Gastrocnemius medialis (tissue), 4 donors: Measurements from ENCODE around the gene BCOR. TPM values are rescaled to one million over a fixed set of nuclear protein-coding genes. Genes with fewer than 3 reads are reported as not detected.

ENCODE experiments used
- ATAC-seq, 2 donors: fragments of 150-250 bp; one replicate each; pipeline ENCODE4 v1.9.1; 2016
- DNase-seq, 2 donors: peaks; one replicate each; pipeline ENCODE4 v3.0.0-alpha.2; 2019
- H3K27ac ChIP-seq, 4 donors: fragments of 200-600 bp; sonication (generic); 1 replicate in 1 of 4; 2 replicates in 3 of 4; pipeline ENCODE4 v1.5.1; 2016 to 2018; ENCODE audit warnings: mild to moderate bottlenecking in 2 of 4, moderate library complexity in 1 of 4
- H3K27me3 ChIP-seq, 3 donors: fragments of 200-600 bp; sonication (generic) in 2 of 3; 1 replicate in 1 of 3; 2 replicates in 2 of 3; pipeline versions ENCODE4 v1.5.1 to v1.6.0; 2016 to 2019; ENCODE audit warnings: mild to moderate bottlenecking in 1 of 3, moderate library complexity in 1 of 3
- H3K36me3 ChIP-seq, 2 donors: fragments of 200-600 bp; sonication (generic) in 1 of 2; one replicate each; pipeline ENCODE4 v1.5.1; 2017 to 2018
- H3K4me1 ChIP-seq, 2 donors: fragments of 200-600 bp; sonication (generic) in 1 of 2; one replicate each; pipeline ENCODE4 v1.5.1; 2016 to 2017; ENCODE audit warnings: mild to moderate bottlenecking in 2 of 2
- H3K4me3 ChIP-seq, 4 donors: fragments of 200-600 bp; sonication (generic) in 3 of 4; 1 replicate in 1 of 4; 2 replicates in 3 of 4; pipeline ENCODE4 v1.5.1; 2016 to 2019; ENCODE audit warnings: mild to moderate bottlenecking in 2 of 4
- H3K9me3 ChIP-seq, 3 donors: fragments of 200-600 bp; sonication (generic) in 2 of 3; 1 replicate in 1 of 3; 2 replicates in 2 of 3; pipeline ENCODE4 v1.5.1; 2016 to 2019
- POLR2A ChIP-seq, 2 donors: fragments of 450-650 bp; IDR thresholded peaks; one replicate each; pipeline ENCODE4 v1.6.1; 2017; ENCODE audit warnings: antibody characterized with exemption in 2 of 2, mild to moderate bottlenecking in 2 of 2, moderate library complexity in 2 of 2
- in situ Hi-C, 4 donors: fragments of 200-750 bp; cut with MboI; loops; one replicate each; pipeline versions ENCODE4 v1.15.0 to v1.8.0; 2017; ENCODE audit warnings: low sequenced_read_pairs in 4 of 4
- intact Hi-C: fragments of 100-400 bp; cut with DNase I; formaldehyde crosslinking; loops from one replicate; pipeline ENCODE4 v1.15.1; 2023; ENCODE audit warnings: low total_unique reads
- total RNA-seq, 4 donors: library from RNA; depleted of rRNA; stranded (reverse); fragments of >200 nt; gene quantifications; one replicate each; pipeline versions ENCODE4 v1.1.0 to v1.2.3, GENCODE V29; 2016
- TF ChIP-seq, protein P1 (sequence below), 5 experiments: fragments of 450-650 bp in 3 of 5; fragments of 200-600 bp in 2 of 5; sonication (generic) in 2 of 5; IDR thresholded peaks in 4 of 5; conservative IDR thresholded peaks in 1 of 5; 1 replicate in 4 of 5; 2 replicates in 1 of 5; pipeline ENCODE4 v1.5.1; 2016 to 2019; ENCODE audit warnings: antibody characterized with exemption in 5 of 5, mild to moderate bottlenecking in 3 of 5, moderate library complexity in 3 of 5

BCOR gene
- total RNA-seq, 4 donors from 2014 or later: 6.5 to 43.8 (median 18.4) TPM

DNA sequence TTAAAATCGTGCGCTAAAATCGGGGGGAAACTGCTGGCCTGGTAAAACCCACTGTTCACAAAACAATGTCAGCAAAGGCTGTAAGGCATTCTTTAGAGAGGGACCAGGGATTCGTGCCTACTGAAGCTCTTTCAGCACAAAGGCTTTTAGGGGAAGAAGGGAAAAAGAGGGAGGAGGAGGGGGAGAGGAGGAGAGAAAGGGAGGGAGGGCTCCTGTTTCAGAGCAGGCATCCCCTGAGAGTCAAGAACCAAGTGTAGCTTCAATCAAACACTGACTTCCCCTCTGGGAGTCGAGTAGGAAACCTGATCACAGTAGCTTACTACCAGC lies 9.5 kb downstream of the BCOR start:
- no peak for TF ChIP-seq POLR2A (IDR thresholded peaks at IDR 0.05)
- TF ChIP-seq, protein P1, sequence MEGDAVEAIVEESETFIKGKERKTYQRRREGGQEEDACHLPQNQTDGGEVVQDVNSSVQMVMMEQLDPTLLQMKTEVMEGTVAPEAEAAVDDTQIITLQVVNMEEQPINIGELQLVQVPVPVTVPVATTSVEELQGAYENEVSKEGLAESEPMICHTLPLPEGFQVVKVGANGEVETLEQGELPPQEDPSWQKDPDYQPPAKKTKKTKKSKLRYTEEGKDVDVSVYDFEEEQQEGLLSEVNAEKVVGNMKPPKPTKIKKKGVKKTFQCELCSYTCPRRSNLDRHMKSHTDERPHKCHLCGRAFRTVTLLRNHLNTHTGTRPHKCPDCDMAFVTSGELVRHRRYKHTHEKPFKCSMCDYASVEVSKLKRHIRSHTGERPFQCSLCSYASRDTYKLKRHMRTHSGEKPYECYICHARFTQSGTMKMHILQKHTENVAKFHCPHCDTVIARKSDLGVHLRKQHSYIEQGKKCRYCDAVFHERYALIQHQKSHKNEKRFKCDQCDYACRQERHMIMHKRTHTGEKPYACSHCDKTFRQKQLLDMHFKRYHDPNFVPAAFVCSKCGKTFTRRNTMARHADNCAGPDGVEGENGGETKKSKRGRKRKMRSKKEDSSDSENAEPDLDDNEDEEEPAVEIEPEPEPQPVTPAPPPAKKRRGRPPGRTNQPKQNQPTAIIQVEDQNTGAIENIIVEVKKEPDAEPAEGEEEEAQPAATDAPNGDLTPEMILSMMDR (IDR thresholded peaks at IDR 0.05 in 4 of 5, conservative IDR thresholded peaks at IDR 0.05 in 1 of 5): no peak
- no peaks in the 10 kb centered on the region for H3K9me3 ChIP-seq
- DNase-seq (no peak), ATAC-seq (no peak)
- H3K4me3 ChIP-seq: no peak overlapping the region
- intact Hi-C loops: no loop called here
- H3K36me3 ChIP-seq: no peaks in the 10 kb centered on the region
- peaks cover 8 to 70% of the 10 kb centered on the region in 2 donors for H3K4me1 ChIP-seq
- H3K27ac ChIP-seq: no peak overlapping the region
- in situ Hi-C loops: no loop called here
- H3K27me3 ChIP-seq: peaks cover 0 to 15% (median 9%) of the 10 kb centered on the region in 3 donors

DNA sequence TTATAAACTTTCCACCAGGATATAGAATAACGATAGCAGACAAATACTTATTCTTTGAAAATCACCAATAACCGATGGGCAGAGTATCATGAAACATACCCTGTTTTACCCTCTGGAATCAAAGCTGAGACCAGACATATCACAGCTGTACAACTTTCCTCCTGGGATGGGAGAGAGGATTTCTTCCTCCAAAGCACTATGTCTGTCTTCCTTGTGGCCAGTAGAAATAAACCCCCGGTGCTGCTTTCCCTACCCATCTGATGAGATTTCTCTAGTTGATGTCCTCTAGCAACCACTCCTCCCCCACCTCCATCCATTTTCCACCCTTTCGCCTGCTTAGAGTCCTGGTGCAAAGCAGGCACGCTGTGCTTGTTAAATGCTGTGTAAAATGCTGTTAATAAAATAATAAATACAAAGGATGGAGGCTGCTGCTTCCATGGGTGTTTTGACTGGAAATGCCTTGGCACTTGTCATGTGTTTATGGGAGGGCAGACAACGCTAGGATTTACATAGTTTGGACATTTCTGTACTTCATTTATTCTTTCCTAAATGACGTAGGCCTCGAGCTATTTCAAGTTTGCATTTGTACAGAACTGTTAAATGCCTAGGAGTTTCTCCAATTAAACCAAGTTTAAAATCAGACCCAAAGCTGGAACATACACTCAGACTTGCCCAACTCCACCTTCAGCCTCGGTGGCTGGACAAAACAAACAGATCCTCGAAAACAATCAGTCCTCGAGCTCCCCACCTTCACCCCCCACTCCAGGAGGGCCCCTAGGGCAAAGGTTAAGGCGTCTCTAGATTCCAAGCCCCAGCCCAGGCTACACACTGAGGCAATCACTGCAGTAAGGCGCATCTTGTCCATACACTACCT lies 10.1 kb downstream of the BCOR start:
- in situ Hi-C loops: no loop called here
- Histone ChIP-seq H3K27me3 (peaks cover 0 to 15% (median 9%) of the 10 kb centered on the region in 3 donors), H3K9me3 (no peaks in the 10 kb centered on the region), H3K4me1 (peaks cover 8 to 72% of the 10 kb centered on the region in 2 donors), H3K36me3 (no peaks in the 10 kb centered on the region), H3K27ac (no peak overlapping the region), H3K4me3 (no peak overlapping the region)
- TF ChIP-seq, protein P1 (IDR thresholded peaks at IDR 0.05 in 4 of 5, conservative IDR thresholded peaks at IDR 0.05 in 1 of 5): no peak
- TF ChIP-seq POLR2A (IDR thresholded peaks at IDR 0.05): no peak
- intact Hi-C loops: no loop called here
- ATAC-seq (no peak), DNase-seq (no peak)

DNA sequence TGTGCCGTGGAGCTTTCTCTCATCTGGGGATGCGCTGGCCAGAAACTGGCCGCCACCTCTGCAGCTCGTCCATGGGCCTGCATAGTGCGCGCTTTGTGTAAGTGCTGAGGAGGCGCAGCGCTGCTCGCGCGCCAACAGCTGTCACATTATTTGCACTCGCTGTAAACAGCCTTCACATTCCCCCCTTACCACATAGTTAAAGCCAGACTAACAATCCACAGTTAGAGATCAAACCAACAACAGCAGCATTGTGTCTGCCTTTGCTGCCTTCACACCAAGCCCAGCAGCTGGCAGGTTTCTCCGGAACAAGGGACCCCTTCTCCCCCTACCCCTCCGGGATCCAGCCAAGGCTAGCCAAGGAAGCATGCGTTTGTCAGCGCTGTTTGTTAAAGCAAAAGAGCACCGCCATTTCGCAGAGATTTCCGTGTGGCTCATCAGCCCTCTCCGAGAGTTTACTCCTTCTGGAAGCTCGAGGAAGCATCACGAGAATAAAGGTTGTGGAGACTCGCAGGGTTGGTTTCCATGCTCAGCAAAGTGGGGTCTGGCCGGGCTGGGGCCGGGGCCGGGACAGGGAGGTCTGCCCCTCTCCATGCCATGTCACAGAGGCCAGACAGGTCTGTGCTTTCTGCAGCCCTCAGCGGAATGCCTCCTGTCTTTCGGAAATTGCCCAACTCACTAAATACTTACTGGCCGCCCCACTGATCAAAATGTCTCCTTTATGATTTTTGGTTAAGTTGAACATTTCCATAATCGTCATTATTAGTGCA lies 11.0 kb downstream of the BCOR start:
- H3K4me3 ChIP-seq: no peak overlapping the region
- intact Hi-C loops: no loop called here
- H3K27ac ChIP-seq: no peak overlapping the region
- DNase-seq: no peak
- H3K9me3 ChIP-seq: no peaks in the 10 kb centered on the region
- peaks cover 8 to 75% of the 10 kb centered on the region in 2 donors for H3K4me1 ChIP-seq
- H3K36me3 ChIP-seq: no peaks in the 10 kb centered on the region
- ATAC-seq: no peak
- peaks cover 0 to 9% (median 8%) of the 10 kb centered on the region in 3 donors for H3K27me3 ChIP-seq
- TF ChIP-seq, protein P1 (IDR thresholded peaks at IDR 0.05 in 4 of 5, conservative IDR thresholded peaks at IDR 0.05 in 1 of 5): no peak
- no peak for TF ChIP-seq POLR2A (IDR thresholded peaks at IDR 0.05)
- in situ Hi-C loops: no loop called here

DNA sequence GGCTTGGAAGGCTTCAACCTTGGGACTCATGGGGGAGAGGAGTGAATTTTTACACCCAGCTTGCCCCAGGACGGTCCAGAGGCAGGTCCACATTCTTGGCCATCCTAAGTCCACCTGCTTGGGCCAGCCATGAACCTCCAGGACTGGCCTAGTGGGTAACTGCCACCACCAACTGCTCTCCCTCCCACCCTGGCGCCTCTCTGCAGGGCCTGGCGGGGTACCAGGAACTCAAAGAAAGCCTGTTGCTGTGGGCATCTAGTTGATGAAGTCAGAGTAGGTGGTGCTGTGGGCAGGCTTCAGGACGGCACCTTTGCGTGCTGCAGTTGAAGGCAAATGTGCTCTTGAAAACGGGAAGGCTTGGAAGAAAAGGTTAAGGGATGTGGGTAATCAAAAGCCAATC lies 12.0 kb downstream of the BCOR start:
- intact Hi-C loops (no loop called here), in situ Hi-C loops (no loop called here)
- Histone ChIP-seq H3K9me3 (no peaks in the 10 kb centered on the region), H3K36me3 (no peaks in the 10 kb centered on the region), H3K27ac (no peak overlapping the region), H3K4me1 (peaks cover 3 to 65% of the 10 kb centered on the region in 2 donors), H3K4me3 (no peak overlapping the region), H3K27me3 (peaks cover 0 to 9% (median 4%) of the 10 kb centered on the region in 3 donors)
- TF ChIP-seq, protein P1 (IDR thresholded peaks at IDR 0.05 in 4 of 5, conservative IDR thresholded peaks at IDR 0.05 in 1 of 5): no peak
- TF ChIP-seq POLR2A (IDR thresholded peaks at IDR 0.05): no peak
- DNase-seq: no peak
- no peak for ATAC-seq
